Measurements from ENCODE around the gene ERBB2.

The ERBB2 gene

DNA sequence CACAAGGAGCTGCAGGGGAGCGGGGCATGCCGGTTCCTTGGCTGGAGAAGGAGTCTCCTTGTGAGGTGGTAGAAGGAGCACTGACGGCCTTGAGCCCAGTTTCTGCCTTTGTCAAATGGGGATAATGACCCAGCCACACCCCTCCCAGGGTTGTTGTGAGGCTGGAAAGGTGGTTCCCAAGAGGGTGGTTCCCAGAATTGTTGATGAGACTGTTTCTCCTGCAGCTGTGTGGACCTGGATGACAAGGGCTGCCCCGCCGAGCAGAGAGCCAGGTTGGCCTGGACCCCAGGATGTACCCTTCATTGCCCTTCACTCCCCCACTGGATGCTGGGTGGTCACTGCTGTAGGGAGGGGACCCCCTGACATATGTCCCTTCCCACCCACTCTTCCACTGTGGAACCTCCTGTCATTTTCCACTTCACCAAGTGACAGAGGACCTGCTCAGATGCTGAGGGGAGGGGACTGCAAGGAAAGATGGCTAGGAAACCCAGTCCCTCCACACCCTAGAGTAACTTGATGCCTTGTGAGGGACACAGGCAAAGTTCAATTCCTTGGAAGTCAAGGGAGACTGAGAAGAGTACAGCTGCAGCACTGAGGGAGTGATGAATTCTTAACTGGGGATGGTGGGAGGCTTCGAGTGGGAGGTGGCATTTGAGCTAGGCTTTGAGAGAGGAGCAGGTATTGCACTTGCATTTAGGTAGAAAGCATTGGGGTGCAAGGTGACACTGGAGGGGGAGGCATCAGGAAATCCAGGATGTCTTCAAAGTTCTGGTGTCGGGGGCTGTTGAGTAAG is 19.9 kb downstream of the ERBB2 start:
- Histone ChIP-seq H3K9ac (ENCODE audit: low read length) (no peak overlapping the region), H3K36me3 (replicated peaks; ENCODE audit: insufficient read depth, low read length) (no peaks in the 10 kb centered on the region), H3K27me3 (replicated peaks; ENCODE audit: insufficient read depth, low read length) (no peaks in the 10 kb centered on the region), H3F3A (ENCODE audit: insufficient read depth, low read length) (no peaks in the 10 kb centered on the region), H4K20me1 (ENCODE audit: insufficient read depth, low read length) (no peaks in the 10 kb centered on the region), H3K4me3 (ENCODE audit: low read length) (no peak overlapping the region), H3K79me2 (ENCODE audit: low read length) (no peaks in the 10 kb centered on the region), H3K4me1 (ENCODE audit: low read length) (no peaks in the 10 kb centered on the region), H3K9me2 (replicated peaks; ENCODE audit: insufficient read depth, low read length) (no peaks in the 10 kb centered on the region), H2AFZ (ENCODE audit: low read length) (no peak overlapping the region), H3K9me3 (replicated peaks; ENCODE audit: insufficient read depth, low read length) (no peaks in the 10 kb centered on the region), H3K27ac (ENCODE audit: low read length) (no peak overlapping the region), H3K4me2 (ENCODE audit: low read depth, low read length) (no peak overlapping the region)
- TF ChIP-seq EZH2phosphoT487 (IDR thresholded peaks at IDR 0.05; ENCODE audit: low read length), result no peak
- TF ChIP-seq, protein P1, sequence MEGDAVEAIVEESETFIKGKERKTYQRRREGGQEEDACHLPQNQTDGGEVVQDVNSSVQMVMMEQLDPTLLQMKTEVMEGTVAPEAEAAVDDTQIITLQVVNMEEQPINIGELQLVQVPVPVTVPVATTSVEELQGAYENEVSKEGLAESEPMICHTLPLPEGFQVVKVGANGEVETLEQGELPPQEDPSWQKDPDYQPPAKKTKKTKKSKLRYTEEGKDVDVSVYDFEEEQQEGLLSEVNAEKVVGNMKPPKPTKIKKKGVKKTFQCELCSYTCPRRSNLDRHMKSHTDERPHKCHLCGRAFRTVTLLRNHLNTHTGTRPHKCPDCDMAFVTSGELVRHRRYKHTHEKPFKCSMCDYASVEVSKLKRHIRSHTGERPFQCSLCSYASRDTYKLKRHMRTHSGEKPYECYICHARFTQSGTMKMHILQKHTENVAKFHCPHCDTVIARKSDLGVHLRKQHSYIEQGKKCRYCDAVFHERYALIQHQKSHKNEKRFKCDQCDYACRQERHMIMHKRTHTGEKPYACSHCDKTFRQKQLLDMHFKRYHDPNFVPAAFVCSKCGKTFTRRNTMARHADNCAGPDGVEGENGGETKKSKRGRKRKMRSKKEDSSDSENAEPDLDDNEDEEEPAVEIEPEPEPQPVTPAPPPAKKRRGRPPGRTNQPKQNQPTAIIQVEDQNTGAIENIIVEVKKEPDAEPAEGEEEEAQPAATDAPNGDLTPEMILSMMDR (IDR thresholded peaks at IDR 0.05; ENCODE audit: low read length), result no peak
- TF ChIP-seq EZH2 (optimal IDR thresholded peaks at IDR 0.05; ENCODE audit: low read depth, low read length), result no peak
- DNase-seq, result no peak

DNA sequence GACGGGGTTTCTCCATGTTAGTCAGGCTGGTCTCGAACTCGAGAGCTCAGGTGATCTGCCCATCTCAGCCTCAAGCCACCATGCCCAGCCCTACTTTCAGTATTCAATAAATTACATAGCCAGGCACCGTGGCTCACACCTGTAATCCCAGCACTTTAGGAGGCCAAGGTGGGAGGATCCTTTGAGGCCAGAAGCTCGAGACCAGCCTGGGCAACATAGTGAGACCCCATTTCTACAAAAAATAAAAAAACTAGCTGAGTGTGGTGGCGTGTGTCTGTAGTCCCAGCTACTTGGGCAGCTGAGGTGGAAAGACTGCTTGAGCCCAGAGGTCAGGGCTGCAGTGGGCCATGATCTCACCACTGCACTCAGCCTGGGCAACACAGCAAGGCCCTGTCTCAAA is 22.2 kb downstream of the ERBB2 start:
- Histone ChIP-seq H2AFZ (ENCODE audit: low read length) (no peak overlapping the region), H3K36me3 (replicated peaks; ENCODE audit: insufficient read depth, low read length) (no peaks in the 10 kb centered on the region), H3K4me2 (ENCODE audit: low read depth, low read length) (no peak overlapping the region), H3K4me3 (ENCODE audit: low read length) (no peak overlapping the region), H3K9ac (ENCODE audit: low read length) (no peak overlapping the region), H3K4me1 (ENCODE audit: low read length) (no peaks in the 10 kb centered on the region), H3K9me3 (replicated peaks; ENCODE audit: insufficient read depth, low read length) (no peaks in the 10 kb centered on the region), H3F3A (ENCODE audit: insufficient read depth, low read length) (no peaks in the 10 kb centered on the region), H4K20me1 (ENCODE audit: insufficient read depth, low read length) (no peaks in the 10 kb centered on the region), H3K27me3 (replicated peaks; ENCODE audit: insufficient read depth, low read length) (no peaks in the 10 kb centered on the region), H3K79me2 (ENCODE audit: low read length) (no peaks in the 10 kb centered on the region), H3K27ac (ENCODE audit: low read length) (no peak overlapping the region), H3K9me2 (replicated peaks; ENCODE audit: insufficient read depth, low read length) (no peaks in the 10 kb centered on the region)
- no peak for DNase-seq
- TF ChIP-seq, protein P1 (IDR thresholded peaks at IDR 0.05; ENCODE audit: low read length), result no peak
- TF ChIP-seq EZH2phosphoT487 (IDR thresholded peaks at IDR 0.05; ENCODE audit: low read length) (no peak), EZH2 (optimal IDR thresholded peaks at IDR 0.05; ENCODE audit: low read depth, low read length) (no peak)

DNA sequence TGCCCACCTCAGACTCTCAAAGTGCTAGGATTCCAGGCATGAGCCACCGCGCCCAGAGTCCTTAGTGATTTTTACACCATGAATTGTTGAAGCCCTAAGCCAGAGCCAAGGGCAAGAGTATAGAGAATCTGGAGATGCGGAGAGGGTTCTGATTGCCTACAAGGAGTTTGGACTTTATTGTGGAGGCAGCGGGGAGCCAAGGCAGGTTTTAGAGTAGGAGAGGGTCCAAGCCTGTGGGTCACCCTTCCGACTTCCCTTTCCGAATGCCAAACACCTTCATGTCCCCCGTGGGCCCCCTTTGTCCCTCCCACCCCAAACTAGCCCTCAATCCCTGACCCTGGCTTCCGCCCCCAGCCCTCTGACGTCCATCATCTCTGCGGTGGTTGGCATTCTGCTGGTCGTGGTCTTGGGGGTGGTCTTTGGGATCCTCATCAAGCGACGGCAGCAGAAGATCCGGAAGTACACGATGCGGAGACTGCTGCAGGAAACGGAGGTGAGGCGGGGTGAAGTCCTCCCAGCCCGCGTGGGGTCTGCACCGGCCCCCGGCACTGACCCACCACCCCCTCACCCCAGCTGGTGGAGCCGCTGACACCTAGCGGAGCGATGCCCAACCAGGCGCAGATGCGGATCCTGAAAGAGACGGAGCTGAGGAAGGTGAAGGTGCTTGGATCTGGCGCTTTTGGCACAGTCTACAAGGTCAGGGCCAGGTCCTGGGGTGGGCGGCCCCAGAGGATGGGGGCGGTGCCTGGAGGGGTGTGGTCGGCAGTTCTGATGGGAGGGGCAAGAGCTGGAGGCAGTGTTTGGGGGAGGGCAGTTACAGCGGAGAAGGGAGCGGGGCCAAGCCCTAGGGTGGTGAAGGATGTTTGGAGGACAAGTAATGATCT is 23.3 kb downstream of the ERBB2 start:
- no peak for DNase-seq
- Histone ChIP-seq H3K27ac (ENCODE audit: low read length) (no peak overlapping the region), H3K27me3 (replicated peaks; ENCODE audit: insufficient read depth, low read length) (no peaks in the 10 kb centered on the region), H3K79me2 (ENCODE audit: low read length) (peaks cover 5% of the 10 kb centered on the region; the same call in 1 of the 2 replicates), H3K4me2 (ENCODE audit: low read depth, low read length) (no peak overlapping the region), H3K4me3 (ENCODE audit: low read length) (no peak overlapping the region), H2AFZ (ENCODE audit: low read length) (no peak overlapping the region), H3K9ac (ENCODE audit: low read length) (no peak overlapping the region), H3K4me1 (ENCODE audit: low read length) (no peaks in the 10 kb centered on the region), H3K36me3 (replicated peaks; ENCODE audit: insufficient read depth, low read length) (no peaks in the 10 kb centered on the region), H3K9me2 (replicated peaks; ENCODE audit: insufficient read depth, low read length) (no peaks in the 10 kb centered on the region), H4K20me1 (ENCODE audit: insufficient read depth, low read length) (no peaks in the 10 kb centered on the region), H3K9me3 (replicated peaks; ENCODE audit: insufficient read depth, low read length) (no peaks in the 10 kb centered on the region), H3F3A (ENCODE audit: insufficient read depth, low read length) (no peaks in the 10 kb centered on the region)
- TF ChIP-seq EZH2phosphoT487 (IDR thresholded peaks at IDR 0.05; ENCODE audit: low read length) (no peak), EZH2 (optimal IDR thresholded peaks at IDR 0.05; ENCODE audit: low read depth, low read length) (no peak)
- TF ChIP-seq, protein P1 (IDR thresholded peaks at IDR 0.05; ENCODE audit: low read length), result no peak
